ENCODE measurements around the gene PNMA6F.
"Not testable (repeated sequence)": the region's sequence is repeated elsewhere in the genome, so short reads cannot be mapped to it uniquely, and the experiment has no call there.

The PNMA6F gene

DNA sequence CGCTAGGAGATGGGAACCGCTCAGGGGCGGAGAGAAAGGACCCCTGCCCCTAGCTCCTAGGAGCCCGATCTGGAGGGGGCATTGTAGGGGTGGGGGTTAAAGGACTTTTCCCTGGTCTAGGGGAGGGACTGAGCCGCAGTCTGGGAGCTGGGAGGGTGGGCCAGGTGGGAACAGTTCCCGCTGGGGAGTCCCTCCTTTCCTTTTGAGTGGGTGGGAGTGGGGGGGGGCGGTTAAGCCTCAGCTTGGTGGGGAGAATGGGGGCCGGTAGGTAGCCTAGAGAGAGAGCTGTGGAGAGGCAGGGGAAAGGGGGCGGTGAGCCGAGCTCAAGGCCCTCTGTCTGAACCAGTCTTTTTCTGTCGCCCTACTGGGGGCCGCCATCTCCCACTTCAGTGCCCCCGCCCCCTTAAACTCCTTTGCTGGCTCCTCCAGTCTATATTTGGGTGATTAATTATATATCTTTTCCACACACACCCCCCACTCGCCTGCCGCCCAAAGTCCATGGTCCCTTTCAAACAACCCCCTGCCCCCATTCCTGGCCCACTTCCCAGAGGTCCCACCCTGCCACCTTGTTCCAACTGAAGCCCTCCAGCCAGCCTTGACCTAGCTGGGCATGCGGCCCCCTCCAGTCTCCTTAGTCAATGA lies 13.2 kb upstream of the PNMA6F start:
- no peak for DNase-seq

DNA sequence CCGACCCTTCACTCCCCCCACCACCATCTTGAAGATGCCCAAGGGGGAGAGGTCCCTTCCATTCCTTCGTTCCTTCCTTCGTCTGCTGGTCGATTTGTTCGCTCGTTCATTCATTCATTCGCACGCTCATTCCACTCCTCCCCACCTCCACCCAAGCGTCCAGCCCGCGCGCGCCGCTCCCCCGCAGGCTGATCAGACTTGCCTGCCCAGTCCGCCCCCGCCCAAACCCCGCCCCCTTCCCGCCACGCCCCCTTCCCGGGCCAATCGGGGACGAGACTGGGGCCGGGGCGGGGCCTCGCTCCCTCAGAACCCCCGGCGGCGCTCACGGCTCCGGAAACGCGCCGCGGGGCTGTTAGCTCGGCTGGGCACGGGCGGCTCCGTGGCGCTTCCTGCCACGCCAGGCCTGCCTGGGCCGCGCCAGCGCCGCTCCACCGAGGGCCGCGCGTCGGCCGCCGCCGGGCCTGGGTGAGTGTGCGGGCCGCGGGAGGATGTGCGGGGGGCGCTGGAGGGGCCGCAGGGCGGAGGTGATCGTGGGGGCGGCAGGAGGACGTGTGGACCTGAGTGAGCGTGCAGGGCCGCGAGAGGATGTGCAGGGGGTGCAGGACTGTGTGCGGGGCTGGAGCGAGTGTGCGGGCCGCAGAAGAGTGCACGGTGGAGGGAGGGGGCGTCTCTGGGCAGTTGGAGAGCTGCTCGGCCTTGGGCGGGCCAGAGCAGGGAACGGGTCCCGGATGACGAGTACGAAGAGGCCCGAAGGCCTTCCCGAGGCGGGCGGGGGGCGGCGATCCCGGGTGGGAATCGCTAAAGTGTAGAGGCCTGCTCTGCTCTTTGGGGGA lies 12.5 kb upstream of the PNMA6F start, which contains the start of gene ZNF275:
TSS of gene ZNF275 (plus strand) at position 333 of the 833 bp plus-strand sequence. CDS start 2,527 bp downstream, outside the sequence.
- DNase-seq = peak; percentile 57

DNA sequence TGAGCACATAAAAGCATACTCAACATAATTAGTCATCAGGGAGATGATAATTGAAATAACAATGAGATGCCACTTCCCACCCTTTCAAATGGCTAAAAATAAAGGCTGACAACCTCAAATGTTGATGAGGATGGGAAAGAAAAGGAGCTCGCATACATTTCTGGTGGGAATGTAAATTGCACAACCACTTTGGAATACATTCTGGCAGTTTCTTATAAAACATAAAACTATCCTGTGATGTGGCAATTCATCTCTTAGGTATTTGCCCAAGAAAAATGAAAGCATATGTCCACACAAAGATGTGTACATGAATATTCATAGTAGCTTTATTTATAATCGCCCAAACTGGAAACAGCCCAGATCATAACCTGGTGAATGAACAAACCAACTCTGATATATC lies 11.7 kb upstream of the PNMA6F start:
- DNase-seq = no peak

DNA sequence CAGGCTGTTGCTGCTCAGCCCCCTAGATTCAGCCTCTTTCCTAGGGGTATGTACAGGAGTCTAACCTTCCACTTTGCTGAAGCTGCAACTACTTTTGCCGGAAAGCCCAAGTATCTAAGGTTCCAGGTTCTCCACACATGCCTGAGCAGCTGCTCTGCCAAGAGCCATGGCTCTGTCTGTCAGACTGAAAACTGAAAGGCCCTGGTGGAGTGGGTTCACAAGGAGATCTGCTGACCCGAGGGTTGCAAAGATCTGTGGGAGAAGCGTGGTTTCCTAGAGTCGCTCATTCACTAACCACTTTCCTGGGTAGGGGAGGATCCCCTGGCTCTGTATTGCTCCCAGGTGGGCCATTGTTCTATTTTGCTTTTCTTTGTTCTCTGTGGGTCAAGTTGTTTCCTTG lies 6.0 kb upstream of the PNMA6F start:
- no peak for DNase-seq

DNA sequence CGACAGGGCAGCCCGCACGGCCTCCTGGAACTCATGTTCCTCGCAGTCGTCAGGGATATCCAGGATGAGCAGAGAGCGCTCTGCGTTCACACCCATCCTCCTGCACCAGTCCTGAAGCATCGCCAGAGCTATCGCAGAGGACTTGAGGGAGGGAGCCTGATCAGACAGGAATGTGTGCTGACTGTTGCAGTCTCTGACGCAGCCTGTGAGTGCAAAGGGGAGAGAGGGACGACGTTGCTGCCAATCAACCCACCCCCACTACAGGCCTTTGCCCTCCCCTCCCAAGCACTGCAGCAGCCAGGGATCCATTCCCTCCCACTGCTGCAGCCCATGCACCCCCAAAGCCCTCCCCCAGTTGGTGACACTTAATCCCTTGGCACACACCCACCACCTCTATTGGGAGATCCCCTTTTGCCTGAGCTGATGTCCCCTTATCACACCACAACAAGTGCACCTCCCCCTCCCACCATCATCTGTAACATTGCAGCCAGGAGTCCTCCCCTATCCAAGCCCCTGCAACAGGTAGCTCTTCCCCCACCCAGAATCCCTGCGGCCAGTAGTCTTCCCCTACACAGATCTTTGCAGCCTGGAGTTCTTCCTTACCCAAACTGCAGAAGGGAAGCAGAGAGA lies 897 bp downstream of the PNMA6F start:
- no peak for DNase-seq

DNA sequence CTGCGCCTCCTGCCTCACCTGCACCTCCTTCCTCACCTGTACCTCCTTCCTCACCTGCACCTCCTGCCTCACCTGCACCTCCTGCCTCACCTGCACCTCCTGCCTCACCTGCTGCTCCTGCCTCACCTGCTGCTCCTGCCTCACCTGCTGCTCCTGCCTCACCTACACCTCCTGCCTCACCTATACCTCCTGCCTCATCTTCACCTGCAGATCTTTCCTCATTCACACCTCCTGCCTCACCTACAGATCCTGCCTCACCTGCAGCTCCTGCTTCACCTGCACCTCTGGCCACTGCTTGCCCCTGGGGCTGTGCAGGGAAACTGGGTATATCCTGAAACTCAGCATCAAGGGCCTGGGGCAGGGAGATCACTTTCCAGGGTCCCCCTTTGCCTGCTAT lies 1.5 kb downstream of the PNMA6F start:
- not testable (repeated sequence) for DNase-seq

DNA sequence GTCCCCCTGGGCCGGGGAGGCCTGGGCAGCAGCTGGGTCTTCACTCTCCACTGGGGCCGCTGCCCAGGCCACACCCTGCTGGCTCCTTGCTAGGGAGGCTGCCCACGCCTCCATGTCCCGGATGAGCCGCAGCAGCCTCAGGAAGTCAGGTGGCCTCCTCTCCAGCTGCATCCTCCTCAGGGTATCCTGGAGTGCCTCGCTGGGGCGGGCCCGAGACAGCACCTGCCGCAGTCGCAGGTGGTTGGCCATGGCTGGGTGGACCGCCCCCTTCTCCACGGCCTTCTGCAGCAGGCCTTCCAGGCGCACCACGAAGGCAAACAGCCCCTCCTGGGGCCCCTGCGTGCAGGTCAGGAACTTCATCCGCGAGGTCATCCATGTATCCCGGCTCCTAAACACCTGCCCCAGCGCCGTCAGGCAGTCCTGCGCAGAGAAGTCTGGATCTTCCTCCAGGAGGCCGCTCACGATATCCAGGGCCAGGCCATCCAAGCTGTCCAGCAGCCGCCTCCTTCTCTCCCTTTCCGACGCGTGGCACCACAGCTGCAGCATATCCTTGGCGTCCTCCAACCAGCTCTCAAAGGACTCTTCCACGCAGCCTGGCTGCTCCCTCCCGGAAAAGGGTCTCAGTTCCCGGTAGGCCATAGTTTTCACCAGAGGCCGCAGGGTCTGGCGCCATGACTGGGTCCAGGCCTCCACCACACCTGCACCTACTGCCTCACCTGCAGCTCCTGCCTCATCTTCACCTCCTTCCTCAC lies 2.1 kb downstream of the PNMA6F start:
- no peak for DNase-seq

DNA sequence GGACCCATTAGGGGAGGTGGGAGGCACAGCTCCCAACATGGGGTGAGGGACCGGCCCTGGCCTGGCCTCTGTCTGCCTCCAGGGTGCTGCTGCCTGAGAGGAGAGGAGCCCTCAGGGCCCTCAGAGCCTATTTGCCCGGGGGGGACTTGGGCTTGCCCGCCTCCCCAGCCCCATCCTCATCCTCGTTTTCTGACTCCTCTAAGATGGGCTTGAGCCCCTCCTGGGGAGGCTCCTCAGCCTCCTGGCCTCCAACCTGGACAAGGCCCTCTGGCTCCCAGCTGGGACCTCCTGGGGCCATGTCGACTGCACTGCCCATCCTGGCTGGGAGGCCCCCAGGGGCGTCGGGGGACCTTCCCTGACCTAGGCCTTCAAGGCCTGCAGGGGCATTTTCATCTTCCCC lies 2.8 kb downstream of the PNMA6F start:
- DNase-seq = no peak

DNA sequence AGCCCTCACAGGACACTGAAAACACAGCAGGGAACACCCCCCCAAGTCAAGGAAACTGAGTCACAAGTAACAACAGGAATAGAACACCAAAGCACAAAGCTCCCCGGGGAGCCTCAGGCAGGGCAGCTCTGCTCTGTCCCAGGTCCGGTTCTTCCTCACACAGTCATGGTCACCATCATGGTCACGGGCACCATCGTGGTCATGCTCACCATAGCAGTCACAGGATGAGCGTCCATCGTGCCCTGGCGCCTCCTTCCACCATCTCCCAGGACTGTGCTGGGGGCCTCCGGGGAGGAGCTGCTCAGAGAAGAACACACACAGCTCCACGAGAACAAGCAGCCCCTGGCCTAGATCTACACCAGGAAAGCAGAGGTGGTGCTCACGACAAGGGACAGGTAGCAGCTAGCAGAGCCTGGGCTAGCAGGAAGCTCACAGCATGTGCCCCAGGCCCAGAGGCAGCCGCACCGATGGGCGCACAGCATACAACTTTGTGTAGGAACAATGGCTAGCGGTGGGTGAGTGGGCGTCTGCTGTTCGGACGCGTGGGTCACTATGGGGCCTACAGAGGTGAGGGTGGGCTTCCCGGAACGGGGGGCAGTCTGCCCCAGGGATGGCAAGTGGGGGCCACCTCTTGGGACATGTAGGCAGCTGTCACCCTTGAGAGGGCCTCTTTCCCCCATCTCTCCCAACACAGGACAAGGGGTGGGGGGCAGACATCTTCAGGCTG lies 3.4 kb downstream of the PNMA6F start:
- DNase-seq = no peak

DNA sequence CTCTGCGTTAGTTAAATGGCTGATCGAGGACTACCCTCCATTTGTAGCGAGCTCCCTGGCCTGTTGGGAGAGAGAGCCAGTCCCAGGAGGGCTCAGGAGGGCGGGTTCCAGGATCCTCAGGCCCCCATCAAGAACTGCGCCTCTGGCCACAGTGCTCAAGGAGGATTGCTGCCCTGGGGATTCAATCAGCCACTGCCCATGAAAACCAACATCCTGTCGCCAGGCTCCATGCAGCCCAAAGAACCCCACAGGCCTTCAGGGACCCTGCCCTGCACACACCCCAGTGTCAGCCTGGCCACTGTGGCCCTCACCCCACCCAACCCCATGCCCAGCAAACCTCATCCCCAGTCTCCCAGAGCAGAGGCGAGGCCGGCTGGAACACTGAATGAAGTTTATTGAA lies 4.3 kb downstream of the PNMA6F start:
- no peak for DNase-seq

DNA sequence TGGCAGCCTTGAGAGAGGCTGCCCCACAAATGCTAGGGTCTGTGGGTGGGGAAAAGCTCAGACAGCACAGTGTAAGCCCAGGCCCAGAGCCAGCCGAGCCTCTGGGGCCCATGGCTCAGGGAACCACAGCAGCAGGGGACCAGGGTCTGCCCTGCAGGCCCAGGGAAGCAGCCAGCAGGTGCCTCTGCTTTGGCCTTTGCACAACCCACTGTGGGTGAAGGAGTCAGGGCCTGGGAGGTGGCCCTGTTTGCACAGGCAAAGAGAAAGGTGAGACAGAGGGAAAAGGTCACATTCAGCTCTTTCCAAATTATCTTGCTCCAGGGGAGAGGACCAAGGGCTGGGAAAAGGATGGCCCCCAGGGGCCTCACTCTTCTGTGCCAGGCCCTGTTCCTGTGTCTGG lies 8.7 kb downstream of the PNMA6F start:
- no peak for DNase-seq

DNA sequence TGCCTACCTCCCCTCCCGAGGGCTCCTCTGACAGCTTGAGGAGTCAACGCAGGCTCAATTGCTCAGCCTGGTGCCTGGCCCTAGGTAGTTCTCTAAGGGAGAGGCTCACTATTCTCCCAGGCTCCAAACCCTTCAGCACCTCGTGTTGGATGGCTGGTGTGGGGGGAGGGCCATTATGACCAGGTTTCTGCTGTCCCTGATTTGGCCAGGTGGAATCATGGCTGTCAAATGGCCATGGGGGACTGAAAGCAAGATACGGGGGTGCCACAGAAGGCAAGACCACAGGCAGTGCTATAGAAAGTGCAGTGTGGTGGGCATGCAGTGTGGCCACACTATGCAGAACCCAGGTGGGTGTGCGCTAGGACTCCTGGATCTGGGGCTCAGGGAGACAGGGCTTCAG lies 9.5 kb downstream of the PNMA6F start:
- DNase-seq = no peak

DNA sequence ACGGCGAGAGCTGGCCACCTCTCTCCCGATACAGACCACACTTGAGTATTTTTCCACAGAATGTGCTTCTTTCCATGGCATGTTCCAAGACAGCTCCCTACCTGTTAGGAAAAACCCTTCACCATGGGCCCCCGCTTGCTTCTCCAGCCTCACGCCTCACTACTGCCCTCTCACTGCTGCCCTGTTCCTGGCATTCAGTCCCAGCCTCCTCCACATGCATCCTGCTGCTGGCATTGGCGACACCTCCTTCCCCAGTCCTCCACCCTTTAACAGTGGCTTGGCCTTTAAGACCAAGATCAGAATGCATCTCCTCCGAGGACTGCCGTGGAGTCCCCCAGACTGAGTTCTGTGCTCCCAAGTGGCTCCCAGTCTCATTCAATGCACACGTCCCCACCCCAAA lies 10.7 kb downstream of the PNMA6F start:
- no peak for DNase-seq

DNA sequence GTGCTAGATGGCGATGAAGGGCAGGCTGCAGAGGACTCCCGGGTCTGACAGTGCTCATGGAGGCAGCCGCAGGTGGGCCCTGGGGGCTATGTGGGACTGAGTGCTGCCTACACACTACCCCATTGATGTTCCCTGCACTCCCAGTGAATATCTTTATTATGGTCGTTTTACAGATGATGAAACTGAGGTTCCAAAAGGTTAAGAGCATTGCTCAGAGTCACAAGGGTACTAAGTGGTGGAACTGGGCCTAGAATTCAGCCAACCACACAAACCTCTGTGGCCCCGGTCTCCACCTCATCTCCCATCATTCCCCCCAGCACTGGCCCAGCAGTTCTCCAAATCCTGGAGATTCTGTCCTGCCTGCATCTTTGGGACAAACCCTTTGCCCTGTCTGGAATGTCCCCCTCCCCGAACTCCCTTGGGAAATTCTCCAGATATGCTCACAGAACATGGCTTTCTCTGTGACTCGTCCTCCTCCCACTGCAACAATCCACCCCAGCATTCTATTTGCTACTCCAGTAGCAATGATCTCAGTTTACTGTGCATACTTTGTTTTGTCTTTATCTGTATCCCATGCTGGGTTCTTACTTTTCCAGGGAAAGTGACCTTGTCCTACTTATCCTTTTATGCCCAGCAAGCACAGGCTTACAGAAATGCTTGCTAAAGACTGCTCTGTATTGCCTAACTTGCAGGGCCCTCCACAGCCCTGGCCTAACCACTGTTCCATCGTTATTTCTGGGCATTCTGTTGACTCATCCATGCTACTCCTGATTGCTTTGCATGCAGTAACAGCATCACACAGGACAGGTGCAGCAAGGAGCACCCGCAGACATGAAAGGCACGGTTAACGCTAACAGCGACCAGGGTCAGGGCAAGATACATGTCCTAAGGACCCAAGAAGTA lies 14.0 kb downstream of the PNMA6F start:
- DNase-seq = no peak

DNA sequence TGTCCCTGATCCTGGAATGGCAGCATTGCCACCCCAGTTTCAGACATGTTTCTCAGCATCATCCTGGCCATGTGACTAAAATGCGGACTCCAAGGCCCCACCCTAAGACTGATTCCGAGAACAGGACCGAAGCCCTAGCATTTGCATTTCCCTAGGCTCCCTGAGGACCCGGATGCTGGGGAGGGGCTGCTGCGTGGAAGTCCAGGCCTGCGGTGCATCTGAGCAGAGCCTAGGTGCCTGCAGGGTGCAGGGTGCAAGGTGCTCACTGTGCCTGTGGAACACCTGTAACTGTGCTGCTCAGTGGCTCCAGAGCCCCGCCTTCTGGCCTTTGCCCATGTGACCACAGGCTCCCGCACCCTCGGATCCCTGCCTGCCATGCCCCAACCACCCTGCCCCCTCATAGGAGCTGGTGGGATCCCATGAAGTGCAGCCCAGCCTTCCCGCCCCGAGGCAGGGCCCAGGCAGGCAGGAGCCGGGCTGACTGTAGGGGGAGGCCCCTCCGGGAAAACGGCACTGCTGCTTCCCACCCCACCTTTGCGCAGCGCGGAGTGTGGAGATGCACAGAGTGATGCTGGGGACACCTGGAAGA lies 14.9 kb downstream of the PNMA6F start:
- no peak for DNase-seq

DNA sequence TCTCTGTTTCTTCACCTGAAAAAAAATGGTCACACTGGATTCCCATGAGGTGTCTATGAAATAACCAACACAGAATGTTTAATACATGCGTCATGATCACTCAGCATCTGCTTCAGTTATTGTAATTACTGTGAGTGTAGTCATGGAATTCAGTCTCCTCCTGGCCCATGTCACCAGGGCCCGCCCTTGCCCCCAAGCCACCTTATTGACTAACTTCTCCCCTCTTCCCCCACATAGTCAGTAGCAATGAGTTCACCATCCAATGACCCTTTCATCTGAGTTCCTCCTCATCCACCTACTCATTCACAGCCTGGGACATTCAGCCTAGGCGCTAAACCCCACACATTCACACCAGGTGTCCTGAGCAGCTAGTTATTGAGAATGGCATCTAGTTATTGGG lies 15.6 kb downstream of the PNMA6F start:
- no peak for DNase-seq

DNA sequence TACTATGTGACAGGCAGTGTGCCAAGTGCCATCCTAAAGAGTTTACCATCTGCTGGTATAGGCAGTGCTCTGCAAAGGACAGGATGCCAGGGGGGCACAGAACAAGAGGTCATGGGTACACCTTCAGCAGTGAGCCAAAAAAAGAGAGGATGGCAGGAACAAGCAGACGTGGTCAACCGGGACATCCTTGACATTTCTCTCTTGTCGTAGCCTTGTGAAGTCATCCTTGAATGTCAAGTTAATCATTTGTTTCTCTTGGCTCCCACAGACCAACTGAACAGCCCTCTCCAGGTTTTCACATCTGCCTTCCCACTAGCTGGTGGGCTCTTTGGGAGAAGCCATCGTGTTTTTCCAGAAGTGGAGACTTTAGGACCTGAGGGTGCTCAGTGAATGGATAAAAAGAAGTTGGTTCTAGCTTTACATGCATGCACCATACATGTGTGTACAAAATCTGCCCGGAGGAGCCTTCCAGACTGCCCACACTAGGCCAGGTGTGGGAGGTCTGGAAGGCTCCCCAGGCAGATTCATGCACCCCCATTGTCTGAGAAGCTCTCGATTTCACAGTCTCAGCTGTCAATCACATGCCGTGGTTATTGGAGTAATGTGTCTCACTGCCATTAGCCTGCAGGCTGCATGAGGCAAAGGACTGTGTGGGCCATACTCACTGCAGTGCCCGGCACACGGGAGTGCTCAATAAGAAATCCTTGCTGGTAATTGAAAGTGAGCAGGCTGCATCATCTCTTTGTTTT lies 16.4 kb downstream of the PNMA6F start:
- no peak for DNase-seq

DNA sequence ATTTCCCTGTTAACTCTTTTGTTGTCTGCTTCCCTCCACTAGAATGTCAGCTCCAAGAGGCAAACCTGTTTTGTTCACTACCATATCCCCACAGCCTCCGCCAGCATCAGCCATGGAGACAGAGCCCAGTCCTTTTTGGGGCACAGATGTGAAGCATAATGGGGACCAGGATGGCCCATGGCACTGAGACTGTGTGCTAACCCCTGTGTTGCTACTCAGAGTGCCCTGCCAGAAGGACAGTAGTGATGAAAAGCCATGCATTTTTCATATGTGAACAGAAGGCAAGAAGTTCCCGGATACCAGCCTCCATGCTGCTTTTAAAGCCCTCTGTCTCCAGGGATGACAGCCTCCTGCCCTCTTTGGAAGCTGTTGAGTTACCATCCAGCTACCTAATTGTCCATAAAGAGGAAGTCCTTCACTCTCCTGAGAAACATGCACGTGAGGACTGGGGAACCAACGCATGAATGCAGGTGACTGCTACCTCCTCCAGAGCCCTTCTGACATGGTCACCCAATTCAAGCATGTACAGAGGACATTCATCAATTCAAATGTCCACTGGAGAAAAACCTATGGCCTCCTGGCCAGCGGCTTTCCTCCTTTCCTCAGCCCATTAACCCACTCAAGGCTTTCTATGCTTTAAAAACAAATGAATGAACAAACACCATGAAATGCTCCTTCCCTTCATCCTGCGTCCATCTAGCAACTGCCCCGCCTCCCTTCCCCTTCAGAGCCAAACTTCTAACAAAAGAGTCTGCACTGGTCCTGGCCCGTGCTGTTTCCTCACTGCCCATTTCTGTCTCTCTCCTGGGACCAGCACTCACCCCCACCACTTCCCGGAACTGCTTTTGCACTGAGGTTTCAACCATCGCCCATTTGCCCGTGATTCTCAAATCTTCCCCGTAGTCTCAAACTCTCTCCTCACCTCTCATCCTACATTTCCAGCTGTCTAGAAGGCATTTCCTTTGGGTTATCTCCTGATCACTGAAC lies 18.0 kb downstream of the PNMA6F start:
- DNase-seq = no peak

DNA sequence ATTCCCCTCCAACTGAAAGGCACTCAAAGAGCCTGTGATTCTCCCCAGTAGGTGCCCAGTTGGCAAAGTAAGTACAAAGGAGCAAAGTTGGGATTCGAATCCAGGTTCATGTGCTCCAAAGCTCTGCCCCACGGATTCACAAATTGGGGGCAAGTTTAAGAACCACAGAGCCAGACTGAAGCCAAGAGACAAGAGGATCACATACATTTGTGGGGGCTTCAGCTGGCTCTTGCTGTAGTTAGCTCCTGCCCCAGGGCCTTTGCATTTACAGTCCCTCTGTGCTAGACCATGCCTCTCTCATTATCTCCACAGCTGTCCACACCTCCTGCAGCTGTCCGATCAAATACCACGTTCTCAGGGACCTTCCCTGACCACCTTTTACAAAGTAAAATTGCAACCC lies 18.8 kb downstream of the PNMA6F start:
- no peak for DNase-seq
